Measurements from ENCODE around the gene SCAPER. TPM values are rescaled to one million over a fixed set of nuclear protein-coding genes. Genes with fewer than 3 reads are reported as not detected.

The SCAPER gene
- total RNA-seq, 2 experiments from 2014 or later, result 10.4 to 22.3 TPM

DNA sequence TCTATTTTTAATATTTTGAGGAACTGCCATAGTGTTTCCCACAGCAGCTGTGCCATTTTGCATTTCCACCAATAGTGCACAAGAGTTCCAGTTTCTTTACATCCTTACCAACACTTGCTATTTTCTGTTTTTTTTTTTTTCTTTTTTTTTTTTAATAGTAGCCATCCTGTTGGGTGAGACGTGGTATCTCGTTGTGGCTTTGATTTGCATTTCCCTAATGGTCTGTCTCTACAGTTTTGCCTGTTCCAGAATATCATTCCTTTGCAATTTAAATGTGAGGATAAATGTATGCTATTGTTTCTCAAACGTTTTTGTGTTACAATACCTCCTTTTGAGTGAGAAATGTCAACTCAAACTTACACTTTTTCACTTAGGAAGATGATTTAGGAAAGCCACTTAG lies 48.8 kb upstream of the SCAPER start:
- H3K27ac ChIP-seq (ENCODE audit: low read depth, low read length, poor library complexity, severe bottlenecking), result no peak overlapping the region

DNA sequence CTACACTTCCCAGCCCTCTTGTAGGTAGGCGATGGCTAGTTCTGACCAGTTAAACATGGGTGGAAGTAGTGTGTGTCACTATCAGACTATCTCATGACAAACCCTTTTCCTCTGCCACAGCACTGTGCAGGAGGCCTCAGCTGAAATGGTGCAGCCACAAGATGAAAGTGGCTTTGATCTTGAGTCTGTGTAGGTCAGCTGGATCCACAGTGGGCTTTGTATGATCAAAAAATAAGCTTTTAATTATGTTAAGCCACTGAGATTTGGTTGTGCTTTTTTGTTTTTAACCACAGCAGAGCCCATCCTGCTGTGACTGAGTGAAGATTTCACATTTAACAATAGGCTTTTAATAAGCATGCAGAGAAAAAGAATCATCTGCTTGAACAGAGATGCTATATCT lies 46.1 kb upstream of the SCAPER start:
- Histone ChIP-seq H3K36me3 (ENCODE audit: insufficient read depth, low read length) (peaks cover 31% of the 10 kb centered on the region), H3K4me3 (ENCODE audit: low read depth, low read length, poor library complexity, severe bottlenecking) (no peak overlapping the region), H3K79me2 (ENCODE audit: insufficient read depth, low read depth, low read length) (no peaks in the 10 kb centered on the region), H2AFZ (ENCODE audit: low read length) (no peak overlapping the region), H3K9me2 (ENCODE audit: insufficient read depth, low read length) (no peaks in the 10 kb centered on the region), H4K20me1 (ENCODE audit: insufficient read depth, low read length) (no peaks in the 10 kb centered on the region), H3K4me1 (ENCODE audit: insufficient read depth, low read length, poor library complexity, severe bottlenecking) (peaks cover 20% of the 10 kb centered on the region), H3K9me3 (ENCODE audit: low read length) (peaks cover 3% of the 10 kb centered on the region; the same call in 1 of the 2 replicates), H3K27ac (ENCODE audit: low read depth, low read length, poor library complexity, severe bottlenecking) (no peak overlapping the region), H3K4me2 (ENCODE audit: low read length) (no peak overlapping the region)
- BruUV-seq (replicated peaks), result no TSS peak
- POLR2A ChIA-PET, result interaction anchor here (0.5 to 1.8 kb wide), 3 partner anchors 9 to 512 kb away, joined by 3 to 8 read pairs (median 4); no protein-coding TSS in a partner anchor
- DNase-seq (ENCODE audit: low spot score), result no peak
- intact Hi-C loops (cut with micrococcal nuclease; ENCODE audit: unreplicated experiment), result no loop called here
- CTCF ChIA-PET (ENCODE audit: unreplicated experiment), result no interaction called here
- TF ChIP-seq, protein P1, sequence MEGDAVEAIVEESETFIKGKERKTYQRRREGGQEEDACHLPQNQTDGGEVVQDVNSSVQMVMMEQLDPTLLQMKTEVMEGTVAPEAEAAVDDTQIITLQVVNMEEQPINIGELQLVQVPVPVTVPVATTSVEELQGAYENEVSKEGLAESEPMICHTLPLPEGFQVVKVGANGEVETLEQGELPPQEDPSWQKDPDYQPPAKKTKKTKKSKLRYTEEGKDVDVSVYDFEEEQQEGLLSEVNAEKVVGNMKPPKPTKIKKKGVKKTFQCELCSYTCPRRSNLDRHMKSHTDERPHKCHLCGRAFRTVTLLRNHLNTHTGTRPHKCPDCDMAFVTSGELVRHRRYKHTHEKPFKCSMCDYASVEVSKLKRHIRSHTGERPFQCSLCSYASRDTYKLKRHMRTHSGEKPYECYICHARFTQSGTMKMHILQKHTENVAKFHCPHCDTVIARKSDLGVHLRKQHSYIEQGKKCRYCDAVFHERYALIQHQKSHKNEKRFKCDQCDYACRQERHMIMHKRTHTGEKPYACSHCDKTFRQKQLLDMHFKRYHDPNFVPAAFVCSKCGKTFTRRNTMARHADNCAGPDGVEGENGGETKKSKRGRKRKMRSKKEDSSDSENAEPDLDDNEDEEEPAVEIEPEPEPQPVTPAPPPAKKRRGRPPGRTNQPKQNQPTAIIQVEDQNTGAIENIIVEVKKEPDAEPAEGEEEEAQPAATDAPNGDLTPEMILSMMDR (conservative IDR thresholded peaks at IDR 0.05; ENCODE audit: low read length), result no peak

More for the DNA sequence above, 48.8 kb upstream of the SCAPER start:
- Histone ChIP-seq H2AFZ (ENCODE audit: low read length) (no peak overlapping the region), H4K20me1 (ENCODE audit: insufficient read depth, low read length) (no peaks in the 10 kb centered on the region), H3K9me2 (ENCODE audit: insufficient read depth, low read length) (no peaks in the 10 kb centered on the region), H3K36me3 (ENCODE audit: insufficient read depth, low read length) (peaks cover 16% of the 10 kb centered on the region), H3K79me2 (ENCODE audit: insufficient read depth, low read depth, low read length) (no peaks in the 10 kb centered on the region), H3K4me3 (ENCODE audit: low read depth, low read length, poor library complexity, severe bottlenecking) (no peak overlapping the region), H3K4me2 (ENCODE audit: low read length) (no peak overlapping the region), H3K9me3 (ENCODE audit: low read length) (peaks cover 3% of the 10 kb centered on the region; the same call in 1 of the 2 replicates), H3K4me1 (ENCODE audit: insufficient read depth, low read length, poor library complexity, severe bottlenecking) (no peaks in the 10 kb centered on the region)
- ChIA-PET POLR2A (interaction anchor here (0.6 to 0.9 kb wide), 3 partner anchors 42 to 558 kb away, joined by 3 to 6 read pairs (median 4); no protein-coding TSS in a partner anchor), CTCF (ENCODE audit: unreplicated experiment) (no interaction called here)
- no peak for DNase-seq (ENCODE audit: low spot score)
- TF ChIP-seq, protein P1 (conservative IDR thresholded peaks at IDR 0.05; ENCODE audit: low read length), result no peak
- no peak for TF ChIP-seq EZH2phosphoT487 (IDR thresholded peaks at IDR 0.05; ENCODE audit: borderline replicate concordance, low read depth, low read length)
- intact Hi-C loops (cut with micrococcal nuclease; ENCODE audit: unreplicated experiment), result no loop called here
- no TSS peak for BruUV-seq (replicated peaks)

DNA sequence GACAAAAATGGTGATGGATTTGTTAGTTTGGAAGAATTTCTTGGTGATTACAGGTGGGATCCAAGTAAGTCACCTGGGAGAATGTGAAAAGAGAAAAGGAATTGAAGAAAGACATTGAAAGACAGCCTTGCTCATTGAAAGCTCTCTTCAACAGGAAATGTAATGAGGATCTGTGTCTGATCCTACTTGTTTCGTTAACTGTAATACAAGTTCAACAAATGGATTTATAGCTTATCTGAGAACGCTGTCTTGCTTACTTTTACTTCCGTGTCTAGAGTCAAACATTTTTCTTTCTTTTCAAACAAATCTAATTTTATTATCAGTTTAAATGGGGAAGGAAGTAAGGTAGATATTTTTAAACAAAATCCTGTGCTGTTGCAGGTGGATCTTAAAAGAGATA lies 42.3 kb upstream of the SCAPER start:
- peaks cover 54% of the 10 kb centered on the region for H3K36me3 ChIP-seq (ENCODE audit: insufficient read depth, low read length)
- H3K9me3 ChIP-seq (ENCODE audit: low read length), result peaks cover 3% of the 10 kb centered on the region; the same call in 1 of the 2 replicates
- peak; percentile 13 for DNase-seq (ENCODE audit: low spot score)
- peaks cover 20% of the 10 kb centered on the region for H3K4me1 ChIP-seq (ENCODE audit: insufficient read depth, low read length, poor library complexity, severe bottlenecking)
- H3K79me2 ChIP-seq (ENCODE audit: insufficient read depth, low read depth, low read length), result no peaks in the 10 kb centered on the region
- intact Hi-C loops (cut with micrococcal nuclease; ENCODE audit: unreplicated experiment), result no loop called here
- BruUV-seq (replicated peaks), result no TSS peak
- no peaks in the 10 kb centered on the region for H4K20me1 ChIP-seq (ENCODE audit: insufficient read depth, low read length)
- H3K4me3 ChIP-seq (ENCODE audit: low read depth, low read length, poor library complexity, severe bottlenecking), result no peak overlapping the region
- peak overlapping the region; percentile 33 for H3K4me2 ChIP-seq (ENCODE audit: low read length)
- no peak for TF ChIP-seq EZH2phosphoT487 (IDR thresholded peaks at IDR 0.05; ENCODE audit: borderline replicate concordance, low read depth, low read length)
- peak overlapping the region; percentile 11 for H3K27ac ChIP-seq (ENCODE audit: low read depth, low read length, poor library complexity, severe bottlenecking)
- no peaks in the 10 kb centered on the region for H3K9me2 ChIP-seq (ENCODE audit: insufficient read depth, low read length)
- ChIA-PET CTCF (ENCODE audit: unreplicated experiment) (no interaction called here), POLR2A (interaction anchor here (0.5 to 0.6 kb wide), 3 partner anchors 9 to 39 kb away, joined by 3 to 5 read pairs (median 4); no protein-coding TSS in a partner anchor)
- H2AFZ ChIP-seq (ENCODE audit: low read length), result no peak overlapping the region

Measured in OCI-LY7 (cell line).